SK-N-SH (cell line): ENCODE results near the gene C20orf144. TPM values are rescaled to one million over a fixed set of nuclear protein-coding genes. Genes with fewer than 3 reads are reported as not detected.
"Not testable (repeated sequence)": the region's sequence is repeated elsewhere in the genome, so short reads cannot be mapped to it uniquely, and the experiment has no call there.

Experiments
- CTCF ChIA-PET: fragments of 300-600, 350-600 bp; formaldehyde crosslinking; extraction: SDS; loops from one replicate; lab custom pipeline; 2021; lab: Yijun Ruan, JAX
- POLR2A ChIA-PET: fragments of 350-600 bp; sonication (Branson Sonifier 250); formaldehyde crosslinking; extraction: SDS; loops from one replicate; lab custom pipeline; 2020; ENCODE audit warnings: antibody characterized with exemption, inconsistent platforms; lab: Yijun Ruan, JAX
- DNase-seq: peaks from one replicate; pipeline ENCODE4 v3.0.0; 2012
- H2AFZ ChIP-seq: fragments of 200-600 bp; sonication (generic); 2 replicates; pipeline ENCODE4 v1.8.1; 2016; ENCODE audit warnings: antibody characterized with exemption, mild to moderate bottlenecking, low read depth
- H3F3A ChIP-seq: fragments of 200-600 bp; sonication (generic); replicated peaks from 2 replicates; pipeline ENCODE3; 2016; ENCODE audit warnings: antibody characterized with exemption, mild to moderate bottlenecking; ENCODE audit not compliant: insufficient read depth
- H3K27ac ChIP-seq, 2 experiments: fragments of 200-500 bp in 1 of 2; fragments of 200-600 bp in 1 of 2; sonication (Bioruptor generic) in 1 of 2; sonication (generic), shearing (Covaris generic) in 1 of 2; 2 replicates each; pipeline versions ENCODE4 v1.5.1 to v1.6.1; 2014 to 2016; ENCODE audit warnings: low read depth in 2 of 2, inconsistent platforms in 1 of 2, low read length in 1 of 2, mild to moderate bottlenecking in 1 of 2, mixed read lengths in 1 of 2
- H3K27me3 ChIP-seq: fragments of 200-600 bp; sonication (generic), shearing (Covaris generic); 2 replicates; pipeline ENCODE4 v1.6.1; 2016; ENCODE audit warnings: mixed run types; ENCODE audit not compliant: insufficient read depth
- H3K36me3 ChIP-seq, 2 experiments: fragments of 200-500 bp in 1 of 2; fragments of 200-600 bp in 1 of 2; sonication (Bioruptor generic) in 1 of 2; sonication (generic) in 1 of 2; replicated peaks in 1 of 2; 2 replicates each; pipeline versions ENCODE3 to v1.5.1; 2014 to 2016; ENCODE audit warnings: low read length in 1 of 2, mild to moderate bottlenecking in 1 of 2; ENCODE audit not compliant: insufficient read depth in 2 of 2, control insufficient read depth in 1 of 2
- H3K4me1 ChIP-seq, 2 experiments: fragments of 200-500 bp in 1 of 2; fragments of 200-600 bp in 1 of 2; sonication (Bioruptor generic) in 1 of 2; sonication (generic), shearing (Covaris generic) in 1 of 2; 2 replicates each; pipeline versions ENCODE4 v1.5.1 to v1.6.1; 2014 to 2016; ENCODE audit warnings: low read depth in 1 of 2, low read length in 1 of 2, mixed run types in 1 of 2; ENCODE audit not compliant: insufficient read depth in 2 of 2, control insufficient read depth in 1 of 2
- H3K4me2 ChIP-seq: fragments of 200-600 bp; sonication (generic), shearing (Covaris generic); 2 replicates; pipeline ENCODE4 v1.6.1; 2017; ENCODE audit warnings: mixed run types
- H3K4me3 ChIP-seq, 2 experiments: fragments of 200-500 bp in 1 of 2; fragments of 200-600 bp in 1 of 2; sonication (Bioruptor generic) in 1 of 2; sonication (generic), shearing (Covaris generic) in 1 of 2; 2 replicates each; pipeline versions ENCODE4 v1.5.1 to v1.8.1; 2014 to 2016; ENCODE audit warnings: low read depth in 2 of 2, inconsistent platforms in 1 of 2, low read length in 1 of 2, mild to moderate bottlenecking in 1 of 2, mixed read lengths in 1 of 2, moderate library complexity in 1 of 2
- H3K79me2 ChIP-seq: fragments of 200-600 bp; sonication (generic); 2 replicates; pipeline ENCODE4 v1.8.1; 2017; ENCODE audit warnings: mild to moderate bottlenecking; ENCODE audit not compliant: insufficient read depth
- H3K9ac ChIP-seq: fragments of 200-600 bp; sonication (generic); 2 replicates; pipeline ENCODE4 v1.6.1; 2017; ENCODE audit warnings: mixed run types
- H3K9me2 ChIP-seq: fragments of 200-600 bp; sonication (generic); 2 replicates; pipeline ENCODE4 v1.6.1; 2017; ENCODE audit warnings: mixed run types
- H3K9me3 ChIP-seq: fragments of 200-600 bp; sonication (generic); 2 replicates; pipeline ENCODE4 v1.6.1; 2017; ENCODE audit warnings: mixed run types, mild to moderate bottlenecking, moderate library complexity
- H4K20me1 ChIP-seq: fragments of 200-600 bp; sonication (generic); 2 replicates; pipeline ENCODE4 v1.6.1; 2017; ENCODE audit warnings: mild to moderate bottlenecking, mixed run types; ENCODE audit not compliant: insufficient read depth
- EZH2phosphoT487 ChIP-seq: fragments of 200-600 bp; sonication (generic); IDR thresholded peaks from 2 replicates; pipeline ENCODE4 v1.6.1; 2017; ENCODE audit warnings: low read depth, mixed run types, mild to moderate bottlenecking, antibody characterized with exemption, moderate library complexity, borderline replicate concordance
- FOXJ3 ChIP-seq: sonication (generic); formaldehyde crosslinking; IDR thresholded peaks from 2 replicates; pipeline ENCODE4 v1.5.1; 2020; ENCODE audit warnings: mild to moderate bottlenecking, missing genetic modification reagents
- FOXM1 ChIP-seq: IDR thresholded peaks from 2 replicates; pipeline ENCODE4 v1.4.0; 2012; ENCODE audit warnings: low read depth, mild to moderate bottlenecking
- GABPA ChIP-seq: IDR thresholded peaks from 2 replicates; pipeline ENCODE4 v1.4.0; 2012; ENCODE audit warnings: low read depth, mild to moderate bottlenecking
- GATA2 ChIP-seq: sonication (generic); formaldehyde crosslinking; IDR thresholded peaks from 2 replicates; pipeline ENCODE4 v1.5.0; 2020; ENCODE audit warnings: mild to moderate bottlenecking, missing genetic modification reagents
- MEF2A ChIP-seq: IDR thresholded peaks from 2 replicates; pipeline ENCODE4 v1.4.0; 2012; ENCODE audit warnings: low read depth, borderline replicate concordance
- MXI1 ChIP-seq: IDR thresholded peaks from 2 replicates; pipeline ENCODE4 v1.6.1; 2012; ENCODE audit warnings: mild to moderate bottlenecking, low read depth, low read length, improper control_type of control experiment
- NFIC ChIP-seq: IDR thresholded peaks from 2 replicates; pipeline ENCODE4 v1.4.0; 2012; ENCODE audit warnings: borderline replicate concordance
- RAD21 ChIP-seq: IDR thresholded peaks from 2 replicates; pipeline ENCODE4 v1.6.1; 2012; ENCODE audit warnings: mild to moderate bottlenecking, low read length
- RCOR1 ChIP-seq: fragments of 150-350 bp; IDR thresholded peaks from 2 replicates; pipeline ENCODE4 v1.6.1; 2017; ENCODE audit warnings: antibody characterized with exemption, low read length
- REST ChIP-seq: IDR thresholded peaks from 2 replicates; pipeline ENCODE4 v1.6.1; 2012; ENCODE audit warnings: mild to moderate bottlenecking, low read depth, low read length, moderate library complexity
- RXRA ChIP-seq: IDR thresholded peaks from 2 replicates; pipeline ENCODE4 v1.4.0; 2012; ENCODE audit warnings: low read depth, mild to moderate bottlenecking, borderline replicate concordance
- SMC3 ChIP-seq: IDR thresholded peaks from 2 replicates; pipeline ENCODE4 v1.6.1; 2012; ENCODE audit warnings: low read depth, low read length, improper control_type of control experiment
- TAF1 ChIP-seq: IDR thresholded peaks from 2 replicates; pipeline ENCODE4 v1.6.1; 2012; ENCODE audit warnings: low read depth, mild to moderate bottlenecking, low read length, moderate library complexity, borderline replicate concordance
- TCF12 ChIP-seq: IDR thresholded peaks from 2 replicates; pipeline ENCODE4 v1.4.0; 2012
- ZBTB33 ChIP-seq: IDR thresholded peaks from 2 replicates; pipeline ENCODE4 v1.4.0; 2012; ENCODE audit warnings: low read depth, borderline replicate concordance
- WGBS: methylation state at CpG from one replicate; pipeline ENCODE4 v1.1.6; 2017; ENCODE audit warnings: low lambda C conversion rate; 5-methylcytosine and 5-hydroxymethylcytosine counted together
- polyA plus RNA-seq, 3 experiments: library from polyadenylated mRNA; depleted of rRNA; stranded (reverse); fragments of >200 nt; gene quantifications; 2 replicates each; pipeline ENCODE4 v1.2.3, GENCODE V29; 2012
- TF ChIP-seq, protein P1 (sequence below): fragments of 150-350 bp; IDR thresholded peaks from 2 replicates; pipeline ENCODE4 v1.6.1; 2017; ENCODE audit warnings: antibody characterized with exemption, low read length, low read depth, borderline replicate concordance
- TF ChIP-seq, protein P2 (sequence below): IDR thresholded peaks from 2 replicates; pipeline ENCODE4 v1.4.0; 2012; ENCODE audit warnings: low read depth, borderline replicate concordance
- TF ChIP-seq, protein P3 (sequence below): fragments of 200-600 bp; sonication (generic); IDR thresholded peaks from 2 replicates; pipeline ENCODE4 v1.6.1; 2017; ENCODE audit warnings: antibody characterized with exemption, mild to moderate bottlenecking, moderate library complexity

Gene C20orf144
- polyA plus RNA-seq, 1 of the 3 experiments (the other 2 are of a cell fraction) = 0.12 TPM

DNA sequence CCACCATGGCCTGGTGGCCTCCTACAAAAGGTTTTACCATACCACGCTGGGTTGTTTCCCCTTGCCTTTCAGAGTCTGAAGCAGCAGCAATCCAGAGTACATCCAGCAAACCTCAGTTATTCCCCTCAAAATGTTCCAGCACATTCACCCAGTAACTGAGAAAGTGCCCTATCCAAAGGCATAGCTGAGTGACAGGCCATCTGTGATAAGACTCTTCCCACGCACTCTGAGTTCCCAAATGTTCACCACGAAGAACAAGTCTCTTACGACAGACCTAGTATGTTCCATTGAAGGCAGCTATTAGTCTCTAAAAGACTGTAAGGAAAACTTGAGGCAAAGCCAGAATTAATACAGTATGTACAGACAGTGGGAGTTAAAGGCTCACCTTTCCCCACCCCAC lies 31.6 kb upstream of the C20orf144 start:
- Histone ChIP-seq H3K4me2 (no peak overlapping the region), H3K36me3 (peaks cover 24 to 36% of the 10 kb centered on the region in 2 experiments), H3K9me3 (no peaks in the 10 kb centered on the region), H3F3A (peaks cover 5% of the 10 kb centered on the region), H2AFZ (no peak overlapping the region), H3K79me2 (no peaks in the 10 kb centered on the region), H3K4me3 (no peak overlapping the region), H3K9me2 (no peaks in the 10 kb centered on the region), H4K20me1 (no peaks in the 10 kb centered on the region), H3K27ac (no peak overlapping the region), H3K9ac (no peak overlapping the region), H3K27me3 (no peaks in the 10 kb centered on the region), H3K4me1 (no peaks in the 10 kb centered on the region; a peak in 1 of 4 replicates)
- ChIA-PET POLR2A (no interaction called here), CTCF (interaction anchor here (0.9 to 1.3 kb wide), 2 partner anchors 10 to 14 kb away, joined by 3 to 4 read pairs; no protein-coding TSS in a partner anchor)
- no peak for DNase-seq
- TF ChIP-seq MEF2A (no peak), REST (no peak), TCF12 (no peak), GABPA (no peak), RAD21 (no peak), EZH2phosphoT487 (no peak), NFIC (no peak), ZBTB33 (no peak), RCOR1 (no peak), RXRA (no peak), FOXJ3 (CRISPR knock-in tag) (no peak), SMC3 (no peak), TAF1 (no peak), MXI1 (no peak), FOXM1 (no peak), GATA2 (no peak)
- TF ChIP-seq, protein P1, sequence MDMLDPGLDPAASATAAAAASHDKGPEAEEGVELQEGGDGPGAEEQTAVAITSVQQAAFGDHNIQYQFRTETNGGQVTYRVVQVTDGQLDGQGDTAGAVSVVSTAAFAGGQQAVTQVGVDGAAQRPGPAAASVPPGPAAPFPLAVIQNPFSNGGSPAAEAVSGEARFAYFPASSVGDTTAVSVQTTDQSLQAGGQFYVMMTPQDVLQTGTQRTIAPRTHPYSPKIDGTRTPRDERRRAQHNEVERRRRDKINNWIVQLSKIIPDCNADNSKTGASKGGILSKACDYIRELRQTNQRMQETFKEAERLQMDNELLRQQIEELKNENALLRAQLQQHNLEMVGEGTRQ = no peak
- TF ChIP-seq, protein P2, sequence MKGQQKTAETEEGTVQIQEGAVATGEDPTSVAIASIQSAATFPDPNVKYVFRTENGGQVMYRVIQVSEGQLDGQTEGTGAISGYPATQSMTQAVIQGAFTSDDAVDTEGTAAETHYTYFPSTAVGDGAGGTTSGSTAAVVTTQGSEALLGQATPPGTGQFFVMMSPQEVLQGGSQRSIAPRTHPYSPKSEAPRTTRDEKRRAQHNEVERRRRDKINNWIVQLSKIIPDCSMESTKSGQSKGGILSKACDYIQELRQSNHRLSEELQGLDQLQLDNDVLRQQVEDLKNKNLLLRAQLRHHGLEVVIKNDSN = no peak
- TF ChIP-seq, protein P3, sequence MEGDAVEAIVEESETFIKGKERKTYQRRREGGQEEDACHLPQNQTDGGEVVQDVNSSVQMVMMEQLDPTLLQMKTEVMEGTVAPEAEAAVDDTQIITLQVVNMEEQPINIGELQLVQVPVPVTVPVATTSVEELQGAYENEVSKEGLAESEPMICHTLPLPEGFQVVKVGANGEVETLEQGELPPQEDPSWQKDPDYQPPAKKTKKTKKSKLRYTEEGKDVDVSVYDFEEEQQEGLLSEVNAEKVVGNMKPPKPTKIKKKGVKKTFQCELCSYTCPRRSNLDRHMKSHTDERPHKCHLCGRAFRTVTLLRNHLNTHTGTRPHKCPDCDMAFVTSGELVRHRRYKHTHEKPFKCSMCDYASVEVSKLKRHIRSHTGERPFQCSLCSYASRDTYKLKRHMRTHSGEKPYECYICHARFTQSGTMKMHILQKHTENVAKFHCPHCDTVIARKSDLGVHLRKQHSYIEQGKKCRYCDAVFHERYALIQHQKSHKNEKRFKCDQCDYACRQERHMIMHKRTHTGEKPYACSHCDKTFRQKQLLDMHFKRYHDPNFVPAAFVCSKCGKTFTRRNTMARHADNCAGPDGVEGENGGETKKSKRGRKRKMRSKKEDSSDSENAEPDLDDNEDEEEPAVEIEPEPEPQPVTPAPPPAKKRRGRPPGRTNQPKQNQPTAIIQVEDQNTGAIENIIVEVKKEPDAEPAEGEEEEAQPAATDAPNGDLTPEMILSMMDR = no peak
- 100% methylated on average over 4 of the region's 4 CpGs for WGBS

GRCh38 chr20:33631910-33632309 lies 30.2 kb upstream of the C20orf144 start:
- H2AFZ ChIP-seq, H3K4me1 ChIP-seq, H3K4me2 ChIP-seq, DNase-seq, H3K27ac ChIP-seq, H3K27me3 ChIP-seq, H4K20me1 ChIP-seq, H3K79me2 ChIP-seq, H3K9me2 ChIP-seq, H3F3A ChIP-seq, H3K4me3 ChIP-seq, POLR2A ChIA-PET, H3K9ac ChIP-seq, H3K9me3 ChIP-seq: not testable (repeated sequence)
- CTCF ChIA-PET = interaction anchor here (0.6 kb wide), 1 partner anchor 13 kb away, joined by 3 read pairs; no protein-coding TSS in a partner anchor
- peaks cover 22 to 32% of the 10 kb centered on the region in 2 experiments for H3K36me3 ChIP-seq
- 79% methylated on average over 4 of the region's 4 CpGs for WGBS
